DOHH2 (cell line): Measurements from ENCODE around the gene SLC2A2.

Experiments
- H3F3A ChIP-seq: fragments of 200-600 bp; sonication (generic), shearing (Covaris generic); 2 replicates; pipeline ENCODE4 v1.6.0; 2016; ENCODE audit warnings: antibody characterized with exemption, mild to moderate bottlenecking; ENCODE audit not compliant: control insufficient read depth, insufficient read depth
- H3K27ac ChIP-seq: fragments of 200-600 bp; sonication (generic); 2 replicates; pipeline ENCODE4 v1.5.1; 2014; ENCODE audit warnings: low read depth, mild to moderate bottlenecking, low read length, moderate library complexity
- H3K27me3 ChIP-seq: fragments of 200-600 bp; sonication (generic); 2 replicates; pipeline ENCODE4 v1.6.1; 2014; ENCODE audit warnings: mild to moderate bottlenecking, low read length, mixed read lengths; ENCODE audit not compliant: control insufficient read depth
- H3K36me3 ChIP-seq: fragments of 200-600 bp; sonication (generic); 2 replicates; pipeline ENCODE4 v1.6.1; 2014; ENCODE audit warnings: mild to moderate bottlenecking, low read length, moderate library complexity, mixed read lengths; ENCODE audit not compliant: control insufficient read depth
- H3K4me1 ChIP-seq: fragments of 200-600 bp; sonication (generic); 2 replicates; pipeline ENCODE4 v1.6.1; 2014; ENCODE audit warnings: mild to moderate bottlenecking, low read length, mixed read lengths; ENCODE audit not compliant: control insufficient read depth
- H3K4me2 ChIP-seq: fragments of 200-600 bp; sonication (generic); 2 replicates; pipeline ENCODE4 v1.6.0; 2014; ENCODE audit warnings: mild to moderate bottlenecking, low read length, moderate library complexity
- H3K4me3 ChIP-seq: fragments of 200-600 bp; sonication (generic); 2 replicates; pipeline ENCODE4 v1.5.1; 2014; ENCODE audit warnings: mild to moderate bottlenecking, low read length, mixed read lengths
- H3K79me2 ChIP-seq: fragments of 200-600 bp; sonication (generic); 2 replicates; pipeline ENCODE4 v1.6.1; 2014; ENCODE audit warnings: mild to moderate bottlenecking, low read length, mixed read lengths; ENCODE audit not compliant: control insufficient read depth
- H3K9me2 ChIP-seq: fragments of 200-600 bp; sonication (generic); replicated peaks from 2 replicates; pipeline ENCODE4 v1.6.1; 2014; ENCODE audit warnings: mild to moderate bottlenecking, low read length, mixed read lengths; ENCODE audit not compliant: control insufficient read depth
- H3K9me3 ChIP-seq: fragments of 200-600 bp; sonication (generic); 2 replicates; pipeline ENCODE4 v1.6.1; 2014; ENCODE audit warnings: antibody characterized with exemption, low read length, mixed read lengths; ENCODE audit not compliant: control insufficient read depth, insufficient read depth
- H4K20me1 ChIP-seq: fragments of 200-600 bp; sonication (generic); 2 replicates; pipeline ENCODE4 v1.6.0; 2014; ENCODE audit warnings: low read depth, mild to moderate bottlenecking, antibody characterized with exemption, low read length, moderate library complexity; ENCODE audit not compliant: control insufficient read depth, insufficient read depth
- EZH2phosphoT487 ChIP-seq: fragments of 200-600 bp; sonication (generic); IDR thresholded peaks from 2 replicates; pipeline ENCODE4 v1.6.1; 2017; ENCODE audit warnings: borderline replicate concordance, mild to moderate bottlenecking, antibody characterized with exemption, low read length, moderate library complexity, mixed read lengths
- TF ChIP-seq, protein P1 (sequence below): fragments of 200-600 bp; sonication (generic); IDR thresholded peaks from one replicate; pipeline ENCODE4 v1.5.1; 2014; ENCODE audit warnings: antibody characterized with exemption, mild to moderate bottlenecking, low read depth, low read length; ENCODE audit not compliant: poor library complexity, severe bottlenecking

The SLC2A2 gene

DNA sequence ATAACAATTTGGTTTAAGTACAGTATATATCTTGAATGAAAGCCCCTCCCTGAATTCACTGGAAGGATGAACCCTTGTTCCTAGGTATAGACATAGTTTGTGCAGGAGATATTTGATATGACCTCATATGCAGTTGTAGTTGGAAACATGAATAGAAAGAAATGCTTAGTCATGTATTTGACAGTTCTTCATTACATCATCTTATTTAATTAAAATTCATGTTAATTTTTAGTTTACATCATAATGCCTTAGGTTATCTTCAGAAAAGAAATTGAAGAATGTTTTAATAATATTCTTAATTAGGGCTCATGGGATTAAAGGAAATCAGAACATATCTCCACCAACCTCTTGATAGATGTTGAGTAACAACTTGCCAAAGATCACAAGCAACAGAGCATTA is 19.2 kb downstream of the SLC2A2 start:
- H3K36me3 ChIP-seq: no peaks in the 10 kb centered on the region
- H3K27ac ChIP-seq: no peak overlapping the region
- H3K27me3 ChIP-seq: peaks cover 4% of the 10 kb centered on the region; the same call in 1 of the 2 replicates
- H3F3A ChIP-seq: no peaks in the 10 kb centered on the region
- H4K20me1 ChIP-seq: no peaks in the 10 kb centered on the region
- H3K9me3 ChIP-seq: no peaks in the 10 kb centered on the region
- H3K4me2 ChIP-seq: no peak overlapping the region
- no peaks in the 10 kb centered on the region for H3K79me2 ChIP-seq
- H3K9me2 ChIP-seq: no peaks in the 10 kb centered on the region
- H3K4me3 ChIP-seq: no peak overlapping the region
- no peaks in the 10 kb centered on the region for H3K4me1 ChIP-seq
- TF ChIP-seq, protein P1, sequence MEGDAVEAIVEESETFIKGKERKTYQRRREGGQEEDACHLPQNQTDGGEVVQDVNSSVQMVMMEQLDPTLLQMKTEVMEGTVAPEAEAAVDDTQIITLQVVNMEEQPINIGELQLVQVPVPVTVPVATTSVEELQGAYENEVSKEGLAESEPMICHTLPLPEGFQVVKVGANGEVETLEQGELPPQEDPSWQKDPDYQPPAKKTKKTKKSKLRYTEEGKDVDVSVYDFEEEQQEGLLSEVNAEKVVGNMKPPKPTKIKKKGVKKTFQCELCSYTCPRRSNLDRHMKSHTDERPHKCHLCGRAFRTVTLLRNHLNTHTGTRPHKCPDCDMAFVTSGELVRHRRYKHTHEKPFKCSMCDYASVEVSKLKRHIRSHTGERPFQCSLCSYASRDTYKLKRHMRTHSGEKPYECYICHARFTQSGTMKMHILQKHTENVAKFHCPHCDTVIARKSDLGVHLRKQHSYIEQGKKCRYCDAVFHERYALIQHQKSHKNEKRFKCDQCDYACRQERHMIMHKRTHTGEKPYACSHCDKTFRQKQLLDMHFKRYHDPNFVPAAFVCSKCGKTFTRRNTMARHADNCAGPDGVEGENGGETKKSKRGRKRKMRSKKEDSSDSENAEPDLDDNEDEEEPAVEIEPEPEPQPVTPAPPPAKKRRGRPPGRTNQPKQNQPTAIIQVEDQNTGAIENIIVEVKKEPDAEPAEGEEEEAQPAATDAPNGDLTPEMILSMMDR: no peak
- no peak for TF ChIP-seq EZH2phosphoT487

DNA sequence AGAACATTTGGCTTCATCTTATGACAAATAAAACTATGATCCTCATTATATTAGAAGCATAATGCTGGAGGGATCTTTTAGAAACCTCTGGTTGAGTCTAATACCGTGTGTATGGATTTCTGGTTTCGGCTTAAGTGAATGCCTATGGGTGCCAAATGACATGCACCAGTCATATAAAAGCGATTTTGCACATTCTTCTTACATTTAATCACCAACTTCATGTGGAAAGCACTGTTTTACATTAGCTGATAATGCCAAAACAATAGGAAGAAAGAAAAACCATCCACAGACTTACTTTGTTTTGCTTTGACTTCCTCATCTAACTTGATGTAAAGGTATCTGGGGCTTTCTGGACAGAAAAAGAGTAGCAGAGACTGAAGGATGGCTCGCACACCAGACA is 20.9 kb downstream of the SLC2A2 start:
- Histone ChIP-seq H3K27me3 (peaks cover 4% of the 10 kb centered on the region; the same call in 1 of the 2 replicates), H3K36me3 (no peaks in the 10 kb centered on the region), H3K79me2 (no peaks in the 10 kb centered on the region), H3K9me2 (no peaks in the 10 kb centered on the region), H3F3A (no peaks in the 10 kb centered on the region), H3K4me2 (no peak overlapping the region), H3K9me3 (no peaks in the 10 kb centered on the region), H3K4me3 (no peak overlapping the region), H4K20me1 (no peaks in the 10 kb centered on the region), H3K27ac (no peak overlapping the region), H3K4me1 (no peaks in the 10 kb centered on the region)
- TF ChIP-seq EZH2phosphoT487: no peak
- TF ChIP-seq, protein P1: no peak

DNA sequence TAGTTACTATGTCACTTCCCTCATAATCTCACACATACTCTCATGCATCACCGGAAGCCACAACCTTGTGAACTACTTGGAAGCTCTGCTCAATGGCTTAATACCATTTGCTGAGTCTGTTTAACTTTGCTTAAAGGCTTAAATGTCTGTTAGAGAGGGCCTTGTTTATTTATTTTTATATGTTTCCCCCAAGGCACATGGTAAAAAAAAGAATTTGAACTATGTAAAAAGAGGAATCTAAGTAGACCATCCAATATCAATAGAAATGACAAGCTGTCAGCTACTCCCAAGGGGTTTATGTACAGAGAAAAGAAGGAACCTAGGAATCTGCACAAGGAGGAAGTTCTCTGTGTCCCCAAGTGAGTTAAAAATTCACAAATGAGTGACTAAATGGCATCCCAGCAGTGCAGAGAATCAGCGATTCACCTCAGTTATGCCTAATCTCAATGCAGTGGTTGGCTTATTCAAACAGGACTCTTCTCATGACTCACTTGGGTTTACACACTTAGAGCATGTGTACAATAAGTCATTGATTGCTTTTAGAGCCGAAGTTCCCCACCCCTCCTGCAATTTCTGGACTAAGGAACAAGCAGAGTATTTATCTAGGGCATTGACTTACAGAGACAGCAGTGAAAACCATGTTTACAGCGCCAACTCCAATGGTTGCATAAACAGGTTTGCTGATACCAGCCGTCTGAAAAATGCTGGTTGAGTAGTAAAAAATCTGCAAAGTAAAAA is 24.4 kb downstream of the SLC2A2 start:
- no peaks in the 10 kb centered on the region for H3K36me3 ChIP-seq
- TF ChIP-seq EZH2phosphoT487: no peak
- TF ChIP-seq, protein P1: no peak
- H4K20me1 ChIP-seq: no peaks in the 10 kb centered on the region
- H3K27me3 ChIP-seq: no peaks in the 10 kb centered on the region
- no peaks in the 10 kb centered on the region for H3F3A ChIP-seq
- no peak overlapping the region for H3K27ac ChIP-seq
- no peak overlapping the region for H3K4me2 ChIP-seq
- no peaks in the 10 kb centered on the region for H3K9me2 ChIP-seq
- no peaks in the 10 kb centered on the region for H3K79me2 ChIP-seq
- no peaks in the 10 kb centered on the region for H3K9me3 ChIP-seq
- H3K4me1 ChIP-seq: no peaks in the 10 kb centered on the region
- H3K4me3 ChIP-seq: no peak overlapping the region
